OCI-LY7 (cell line): ENCODE data around the gene HLA-E.
"Not testable (repeated sequence)": the region's sequence is repeated elsewhere in the genome, so short reads cannot be mapped to it uniquely, and the experiment has no call there.

Experiments
- CTCF ChIP-seq: fragments of 200-600 bp; sonication (generic); conservative IDR thresholded peaks from 2 replicates; pipeline ENCODE4 v1.5.1; 2014; ENCODE audit warnings: mild to moderate bottlenecking, antibody characterized with exemption, low read length, moderate library complexity, mixed read lengths
- EZH2phosphoT487 ChIP-seq: fragments of 200-600 bp; sonication (generic); IDR thresholded peaks from 2 replicates; pipeline ENCODE4 v1.6.1; 2018; ENCODE audit warnings: low read depth, borderline replicate concordance, mild to moderate bottlenecking, mixed run types, antibody characterized with exemption, low read length, moderate library complexity, mixed read lengths

- not testable (repeated sequence) for TF ChIP-seq CTCF, EZH2phosphoT487
Observed at GRCh38 chr6:30491291-30491953, 2.1 kb downstream of the HLA-E start.
